Measurements from ENCODE around the gene VAPB.

DNA sequence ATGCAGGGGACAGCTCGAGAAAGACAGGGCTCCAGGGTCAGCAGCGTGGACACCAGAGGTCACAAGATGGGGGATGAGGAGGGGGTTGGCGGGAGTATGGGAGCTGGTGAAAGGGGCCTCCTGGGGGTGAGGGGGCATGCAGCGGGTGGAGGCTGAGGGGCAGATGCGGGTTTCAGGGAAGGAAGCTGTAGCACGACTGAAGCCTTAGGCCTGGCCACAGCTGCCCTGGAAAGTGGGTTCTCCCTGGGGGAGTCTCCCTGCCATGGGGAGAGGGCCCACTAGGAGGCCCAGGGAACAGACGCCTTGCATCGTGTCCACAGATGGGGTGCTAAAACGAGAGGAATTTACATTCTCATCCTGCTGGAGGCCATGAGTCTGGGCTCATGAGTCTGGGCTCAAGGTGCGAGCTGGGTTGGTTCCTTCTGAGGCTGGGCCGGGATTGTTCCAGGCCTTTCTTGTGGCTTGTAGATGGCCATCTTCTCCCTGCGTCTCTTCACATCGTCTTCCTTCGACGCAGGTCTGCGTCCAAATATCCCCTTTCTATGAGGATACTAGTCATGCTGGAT, 108.1 kb downstream of the VAPB start:
- TF ChIP-seq, protein P1, sequence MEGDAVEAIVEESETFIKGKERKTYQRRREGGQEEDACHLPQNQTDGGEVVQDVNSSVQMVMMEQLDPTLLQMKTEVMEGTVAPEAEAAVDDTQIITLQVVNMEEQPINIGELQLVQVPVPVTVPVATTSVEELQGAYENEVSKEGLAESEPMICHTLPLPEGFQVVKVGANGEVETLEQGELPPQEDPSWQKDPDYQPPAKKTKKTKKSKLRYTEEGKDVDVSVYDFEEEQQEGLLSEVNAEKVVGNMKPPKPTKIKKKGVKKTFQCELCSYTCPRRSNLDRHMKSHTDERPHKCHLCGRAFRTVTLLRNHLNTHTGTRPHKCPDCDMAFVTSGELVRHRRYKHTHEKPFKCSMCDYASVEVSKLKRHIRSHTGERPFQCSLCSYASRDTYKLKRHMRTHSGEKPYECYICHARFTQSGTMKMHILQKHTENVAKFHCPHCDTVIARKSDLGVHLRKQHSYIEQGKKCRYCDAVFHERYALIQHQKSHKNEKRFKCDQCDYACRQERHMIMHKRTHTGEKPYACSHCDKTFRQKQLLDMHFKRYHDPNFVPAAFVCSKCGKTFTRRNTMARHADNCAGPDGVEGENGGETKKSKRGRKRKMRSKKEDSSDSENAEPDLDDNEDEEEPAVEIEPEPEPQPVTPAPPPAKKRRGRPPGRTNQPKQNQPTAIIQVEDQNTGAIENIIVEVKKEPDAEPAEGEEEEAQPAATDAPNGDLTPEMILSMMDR (IDR thresholded peaks at IDR 0.05): no peak
- no peak for TF ChIP-seq POLR2AphosphoS5 (IDR thresholded peaks at IDR 0.05)
- no peak for TF ChIP-seq POLR2A (IDR thresholded peaks at IDR 0.05)
- TF ChIP-seq EP300 (IDR thresholded peaks at IDR 0.05): no peak
